Fibroblast of villous mesenchyme (primary cell): Measurements from ENCODE around the gene SHISA6. TPM values are rescaled to one million over a fixed set of nuclear protein-coding genes. Genes with fewer than 3 reads are reported as not detected.

Experiments used
- DNase-seq: peaks from one replicate; pipeline ENCODE4 v3.0.0-alpha.2; 2010; ENCODE audit warnings: low read depth
- H3K4me3 ChIP-seq: 2 replicates; pipeline ENCODE4 v1.5.1; 2011; ENCODE audit warnings: low read depth, mild to moderate bottlenecking, low read length
- total RNA-seq: library from RNA; depleted of rRNA; stranded (reverse); fragments of >200 nt; gene quantifications from 2 replicates; pipeline ENCODE4 v1.2.3, GENCODE V29; 2012
- TF ChIP-seq, protein P1 (sequence below): IDR thresholded peaks from 2 replicates; pipeline ENCODE4 v1.5.1; 2012; ENCODE audit warnings: low read depth, mild to moderate bottlenecking, low read length; ENCODE audit not compliant: insufficient read depth

Gene SHISA6
- total RNA-seq, 1 donor: not detected

DNA sequence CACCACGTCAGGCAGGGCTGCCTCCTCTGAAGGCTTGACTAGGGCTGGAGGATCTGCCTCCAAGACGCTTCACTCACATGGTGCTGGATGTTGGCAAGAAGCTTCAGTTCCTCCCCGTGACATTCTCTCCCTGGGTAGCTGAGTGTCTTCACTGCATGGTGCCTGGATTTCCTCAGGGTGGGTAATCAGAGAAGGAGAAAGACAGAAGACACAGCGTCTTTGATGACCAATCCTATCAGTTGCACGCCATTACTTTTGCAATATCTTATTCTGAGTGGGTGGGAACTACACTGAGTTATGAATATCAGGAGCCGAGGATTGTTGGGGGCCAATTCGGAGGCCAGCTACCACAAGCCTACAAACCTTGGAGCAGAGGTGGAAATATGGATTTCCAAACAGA is 139.7 kb downstream of the SHISA6 start:
- TF ChIP-seq, protein P1, sequence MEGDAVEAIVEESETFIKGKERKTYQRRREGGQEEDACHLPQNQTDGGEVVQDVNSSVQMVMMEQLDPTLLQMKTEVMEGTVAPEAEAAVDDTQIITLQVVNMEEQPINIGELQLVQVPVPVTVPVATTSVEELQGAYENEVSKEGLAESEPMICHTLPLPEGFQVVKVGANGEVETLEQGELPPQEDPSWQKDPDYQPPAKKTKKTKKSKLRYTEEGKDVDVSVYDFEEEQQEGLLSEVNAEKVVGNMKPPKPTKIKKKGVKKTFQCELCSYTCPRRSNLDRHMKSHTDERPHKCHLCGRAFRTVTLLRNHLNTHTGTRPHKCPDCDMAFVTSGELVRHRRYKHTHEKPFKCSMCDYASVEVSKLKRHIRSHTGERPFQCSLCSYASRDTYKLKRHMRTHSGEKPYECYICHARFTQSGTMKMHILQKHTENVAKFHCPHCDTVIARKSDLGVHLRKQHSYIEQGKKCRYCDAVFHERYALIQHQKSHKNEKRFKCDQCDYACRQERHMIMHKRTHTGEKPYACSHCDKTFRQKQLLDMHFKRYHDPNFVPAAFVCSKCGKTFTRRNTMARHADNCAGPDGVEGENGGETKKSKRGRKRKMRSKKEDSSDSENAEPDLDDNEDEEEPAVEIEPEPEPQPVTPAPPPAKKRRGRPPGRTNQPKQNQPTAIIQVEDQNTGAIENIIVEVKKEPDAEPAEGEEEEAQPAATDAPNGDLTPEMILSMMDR: no peak
- no peak for DNase-seq
- H3K4me3 ChIP-seq: no peak overlapping the region

- no peak for DNase-seq
- TF ChIP-seq, protein P1: no peak
- H3K4me3 ChIP-seq: no peak overlapping the region
These were observed 142.1 kb downstream of the SHISA6 start for GRCh38 chr17:11383157-11383556.

DNA sequence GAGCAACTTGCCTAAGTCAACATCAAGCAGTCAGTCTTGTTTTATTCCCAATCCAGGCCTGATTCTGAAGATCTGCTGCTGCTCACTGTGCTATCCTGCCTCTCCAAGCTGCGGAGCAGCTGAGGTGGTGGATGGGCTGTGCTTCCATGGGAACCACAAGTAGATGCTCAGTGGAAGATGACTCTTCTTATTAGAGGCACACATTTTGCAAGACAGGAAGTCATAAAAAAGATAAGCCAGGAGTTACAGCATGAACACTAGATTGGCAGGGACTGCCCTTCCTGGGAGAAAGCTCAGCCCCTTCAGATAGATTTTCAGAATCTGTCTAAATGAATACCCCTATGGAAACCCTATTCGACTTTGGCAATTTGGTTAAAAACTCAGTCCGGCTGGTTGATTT is 143.1 kb downstream of the SHISA6 start:
- H3K4me3 ChIP-seq: no peak overlapping the region
- DNase-seq: no peak
- TF ChIP-seq, protein P1: no peak

DNA sequence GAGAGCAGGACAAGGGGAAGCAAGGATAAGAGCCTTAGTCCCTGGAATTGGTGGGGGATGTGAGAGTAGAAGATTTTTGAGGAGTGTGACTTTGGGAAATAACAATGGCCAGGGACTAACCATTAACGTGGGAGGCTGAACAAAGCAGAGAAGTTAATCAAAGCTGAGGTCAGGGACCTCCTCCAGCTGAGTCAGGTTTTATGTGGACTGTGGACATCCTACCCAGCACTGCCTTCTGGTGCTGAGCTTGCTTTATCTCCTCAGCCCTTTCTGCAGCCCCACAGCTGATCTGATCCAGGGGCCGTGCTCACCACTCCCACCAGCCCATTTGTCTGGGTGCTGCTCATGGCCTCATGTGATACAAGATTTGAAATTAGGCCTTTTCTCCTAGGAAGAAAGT is 146.6 kb downstream of the SHISA6 start:
- no peak overlapping the region for H3K4me3 ChIP-seq
- no peak for DNase-seq
- TF ChIP-seq, protein P1: no peak

- no peak for DNase-seq
- TF ChIP-seq, protein P1: no peak
- no peak overlapping the region for H3K4me3 ChIP-seq
These were observed 147.0 kb downstream of the SHISA6 start for GRCh38 chr17:11388054-11388453.

DNA sequence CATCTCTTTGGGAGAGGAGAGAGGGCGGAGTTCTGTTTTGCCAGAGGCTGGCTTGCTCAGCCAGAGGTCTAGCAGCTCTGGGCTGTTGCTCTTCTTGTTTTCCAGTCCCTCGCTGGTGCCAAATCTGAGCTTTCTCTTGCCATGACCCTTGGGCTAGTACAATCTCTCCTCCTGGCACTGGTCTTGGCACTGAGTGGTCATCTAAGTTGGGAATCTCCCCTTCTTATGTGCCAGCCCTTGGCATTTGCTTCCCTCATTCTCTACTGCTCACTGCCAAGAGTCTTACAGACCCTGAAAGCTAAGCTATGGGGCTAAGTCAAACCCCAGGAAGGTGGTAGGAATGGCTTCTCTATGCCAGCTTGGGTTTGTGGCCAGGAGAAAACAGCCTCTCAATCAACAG is 148.6 kb downstream of the SHISA6 start:
- TF ChIP-seq, protein P1: no peak
- DNase-seq: no peak

DNA sequence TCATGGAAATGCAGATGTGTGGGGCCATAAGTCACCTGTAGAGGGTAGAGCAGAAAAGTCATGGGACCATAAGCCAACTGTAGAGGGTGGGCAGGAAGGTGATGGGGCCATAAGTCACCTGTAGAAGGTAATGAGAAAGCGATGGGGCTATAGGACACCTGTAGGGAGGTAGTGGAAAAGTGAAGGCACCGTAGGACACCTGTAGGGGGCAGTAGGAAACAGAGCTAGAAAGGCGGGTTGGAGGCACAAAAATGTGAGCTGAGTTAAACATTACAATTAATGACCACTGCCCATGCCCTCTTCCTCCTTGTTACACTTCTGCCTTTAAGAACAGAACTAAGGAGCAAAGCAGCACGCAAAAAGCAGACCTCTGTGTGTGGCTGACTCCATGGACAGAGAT is 150.1 kb downstream of the SHISA6 start:
- DNase-seq: no peak
- H3K4me3 ChIP-seq: no peak overlapping the region
- TF ChIP-seq, protein P1: no peak

More for the DNA sequence above, 148.6 kb downstream of the SHISA6 start:
- H3K4me3 ChIP-seq: no peak overlapping the region
